Smooth muscle cell of the brain vasculature (primary cell): ENCODE results near the gene CNOT6.

Experiments
- DNase-seq: peaks from one replicate; pipeline ENCODE4 v3.0.0-alpha.2; 2012; ENCODE audit warnings: low read depth, low spot score

CNOT6 gene

DNA sequence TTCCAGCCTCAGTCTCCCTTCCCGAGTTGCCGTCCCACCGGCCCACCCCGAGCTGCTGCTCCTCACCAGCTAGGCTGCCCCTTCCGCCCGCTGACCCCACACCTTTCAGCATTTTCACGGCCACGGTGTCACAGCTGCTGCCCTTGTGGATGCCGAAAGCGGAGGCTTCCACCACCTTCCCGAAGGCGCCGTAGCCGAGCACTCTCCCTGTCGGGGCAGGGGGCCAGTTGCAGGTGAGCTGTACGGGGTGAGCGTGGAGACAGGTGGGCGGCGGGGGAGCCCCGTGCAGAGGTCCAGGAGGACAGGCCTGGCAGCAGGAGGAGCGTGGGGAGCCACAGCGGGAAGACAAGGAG, 125.4 kb downstream of the CNOT6 start:
- DNase-seq = no peak

DNA sequence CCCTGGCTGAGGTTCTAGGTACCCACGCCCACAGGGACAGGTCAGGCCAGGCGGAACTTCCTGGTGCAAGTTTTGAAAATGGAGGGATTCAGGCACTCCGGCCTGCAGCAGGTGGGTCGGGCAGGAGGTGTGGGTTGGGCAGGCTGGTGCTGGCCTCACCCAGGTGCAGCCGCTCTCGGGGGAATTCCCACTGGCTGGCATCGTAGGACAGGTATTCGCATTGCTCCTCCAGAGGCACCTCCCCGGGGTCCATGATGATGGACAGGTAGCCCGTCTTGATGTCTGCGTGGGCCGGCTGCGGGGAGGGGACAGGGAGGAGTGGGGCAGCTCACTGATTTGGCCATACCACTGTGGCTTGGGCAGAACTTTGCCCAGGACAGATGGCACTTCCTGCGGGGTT, 125.8 kb downstream of the CNOT6 start:
- no peak for DNase-seq

- no peak for DNase-seq
Observed at GRCh38 chr5:180621311-180621710, 127.1 kb downstream of the CNOT6 start.

DNA sequence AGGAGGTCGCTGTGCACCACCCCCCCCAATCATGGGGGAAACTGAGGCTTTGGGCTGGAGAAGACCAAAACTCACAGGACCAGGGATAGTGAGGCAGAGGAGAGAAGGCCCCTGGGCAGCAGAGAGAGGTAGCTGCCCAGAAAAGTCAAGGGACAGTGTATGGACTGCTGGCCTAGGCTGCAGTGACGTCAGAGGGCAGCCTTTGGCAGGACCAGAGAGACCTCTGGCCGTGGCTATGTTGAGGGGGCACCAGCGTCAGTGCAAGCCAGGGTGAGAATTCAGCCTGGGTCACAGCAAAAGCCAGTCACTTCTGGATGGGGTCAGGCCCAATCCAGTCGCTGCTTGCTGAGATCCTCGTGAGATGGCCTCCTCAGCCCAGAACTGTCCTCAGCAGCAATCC, 128.7 kb downstream of the CNOT6 start:
- DNase-seq = no peak

DNA sequence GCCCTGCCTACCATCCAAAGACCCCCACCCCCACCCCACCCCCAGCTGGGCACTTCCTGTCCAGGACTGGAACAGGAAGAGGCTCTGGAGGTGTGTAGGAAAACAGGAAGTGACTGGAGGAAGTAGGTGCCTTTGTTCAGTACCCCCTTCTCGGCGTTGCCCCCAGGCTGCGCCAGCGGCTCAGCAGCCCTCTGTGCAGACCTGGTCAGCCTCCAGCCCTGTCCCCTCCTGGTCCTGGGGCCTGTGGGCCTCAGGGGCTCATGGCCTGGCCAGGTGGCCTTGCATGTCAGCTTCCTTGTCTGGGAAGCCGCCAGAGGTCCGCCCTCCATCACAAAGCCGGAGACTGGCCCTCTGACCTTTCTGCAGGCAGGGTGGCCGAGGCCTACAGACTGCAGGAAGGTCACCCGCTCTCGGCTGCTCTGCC, 129.2 kb downstream of the CNOT6 start:
- DNase-seq = no peak

DNA sequence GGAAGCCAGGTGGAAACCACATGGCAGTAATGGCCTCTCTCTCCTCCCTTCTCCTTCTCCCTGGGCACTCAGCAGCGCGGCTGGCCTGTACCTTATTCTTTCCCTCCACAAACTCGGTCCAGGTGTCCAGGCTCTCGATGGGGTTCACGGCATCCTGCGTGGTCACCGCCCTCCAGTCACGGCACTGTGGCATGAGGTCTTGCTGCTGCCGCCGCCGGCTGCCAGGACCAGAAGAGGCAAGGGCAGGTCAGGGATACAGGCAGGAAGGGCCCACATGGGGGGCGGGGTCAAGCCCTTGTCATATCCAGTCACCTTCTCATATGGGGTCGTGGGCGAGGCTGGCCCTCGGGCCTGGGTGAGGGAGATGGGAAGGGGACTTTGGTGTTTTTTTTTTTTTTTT, 129.7 kb downstream of the CNOT6 start:
- no peak for DNase-seq

GRCh38 chr5:180624587-180624986, 130.4 kb downstream of the CNOT6 start:
- no peak for DNase-seq

GRCh38 chr5:180625125-180625790, 131.1 kb downstream of the CNOT6 start:
- no peak for DNase-seq

GRCh38 chr5:180625791-180626660, 131.8 kb downstream of the CNOT6 start:
- DNase-seq = no peak

DNA sequence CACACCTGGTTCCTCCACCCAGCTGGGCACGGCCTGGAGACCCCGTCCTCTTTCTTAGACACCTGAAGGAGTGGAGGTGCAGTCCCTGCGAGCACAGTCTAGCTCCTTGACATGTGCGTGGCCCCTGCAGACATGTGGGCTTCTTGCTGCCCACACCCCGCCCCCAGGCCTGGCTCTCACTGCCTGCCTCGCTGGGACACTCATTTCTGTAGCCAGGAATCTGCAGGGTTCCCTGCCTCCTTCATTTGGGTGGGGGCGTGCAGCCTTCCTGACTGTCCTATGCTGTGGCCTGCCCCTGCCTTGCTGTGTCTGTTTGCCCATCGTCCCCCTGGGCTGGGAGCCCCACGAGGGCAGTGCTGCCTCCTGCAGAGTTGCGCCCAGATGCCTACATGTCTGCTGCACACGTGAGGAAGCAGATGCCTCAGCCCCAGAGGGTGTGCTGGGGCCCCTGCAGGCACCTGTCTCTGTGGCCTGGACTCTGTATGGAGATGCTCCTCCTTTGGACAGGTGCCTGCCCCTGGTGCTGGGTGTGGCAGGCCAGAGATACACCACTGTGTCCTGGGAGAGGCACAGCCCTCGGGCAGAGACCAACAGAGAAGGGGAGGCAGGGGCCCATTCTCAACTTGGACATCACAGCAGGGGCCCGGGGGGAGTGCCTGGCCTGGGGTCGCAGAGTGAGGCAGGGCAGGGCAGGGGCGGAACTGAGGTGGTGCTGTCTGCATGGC, 132.6 kb downstream of the CNOT6 start:
- DNase-seq = no peak

DNA sequence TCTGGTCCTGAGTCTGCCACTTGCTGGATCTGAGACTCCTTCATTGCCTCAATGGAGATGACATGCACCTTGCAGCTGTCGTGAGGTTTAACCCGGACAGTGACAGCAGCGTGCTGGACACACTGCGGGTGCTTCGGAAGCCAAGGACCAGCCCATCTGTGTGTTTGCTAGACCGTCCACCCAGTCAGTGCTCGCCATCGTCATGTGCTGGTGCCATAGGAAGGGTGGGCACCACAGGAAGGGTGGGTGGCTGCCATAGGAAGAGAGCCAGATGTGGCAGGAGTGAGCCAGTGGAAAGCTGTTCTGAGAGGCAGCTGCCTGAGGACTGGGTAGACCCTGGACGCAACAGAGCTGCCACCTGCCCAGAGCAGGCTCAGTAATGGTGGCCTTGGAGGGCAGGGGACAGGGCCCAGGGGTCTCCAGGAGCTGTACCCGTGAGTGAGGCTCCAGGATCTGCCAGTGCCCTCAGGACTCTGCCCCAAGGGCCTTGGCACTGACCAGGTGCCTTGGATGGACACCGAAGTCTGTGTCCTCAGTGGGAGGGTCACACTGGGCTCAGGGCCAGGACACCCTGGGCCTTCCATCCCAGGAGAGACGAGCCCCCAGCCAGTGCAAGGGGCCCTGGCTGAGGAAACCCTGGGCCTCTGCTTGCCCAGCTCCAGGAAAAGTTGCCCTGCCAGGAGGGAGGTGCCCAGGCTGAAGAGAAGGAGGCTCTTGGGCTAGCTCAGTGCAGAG, 133.4 kb downstream of the CNOT6 start:
- DNase-seq = no peak
